Stomach smooth muscle (tissue), 2 donors: ENCODE data around the gene LPAR3.

Experiments
- H3K27ac ChIP-seq: one replicate; pipeline ENCODE4 v1.7.0; 2013; ENCODE audit warnings: mild to moderate bottlenecking, low read length, inconsistent platforms
- H3K27me3 ChIP-seq, 2 donors: one replicate each; pipeline ENCODE4 v1.7.0; 2013; ENCODE audit warnings: low read length in 2 of 2; ENCODE audit not compliant: insufficient read depth in 2 of 2, control insufficient read depth in 1 of 2
- H3K36me3 ChIP-seq, 2 donors: one replicate each; pipeline ENCODE4 v1.7.0; 2013; ENCODE audit warnings: low read length in 2 of 2; ENCODE audit not compliant: control insufficient read depth in 2 of 2, insufficient read depth in 2 of 2
- H3K4me1 ChIP-seq: one replicate; pipeline ENCODE4 v1.7.0; 2013; ENCODE audit warnings: low read length; ENCODE audit not compliant: control insufficient read depth, insufficient read depth
- H3K4me3 ChIP-seq, 2 donors: one replicate each; pipeline ENCODE4 v1.7.0; 2013; ENCODE audit warnings: low read length in 2 of 2
- H3K9ac ChIP-seq, 2 donors: one replicate each; pipeline ENCODE4 v1.7.0; 2013; ENCODE audit warnings: low read length in 2 of 2, mild to moderate bottlenecking in 1 of 2
- H3K9me3 ChIP-seq, 2 donors: one replicate each; pipeline ENCODE4 v1.7.0; 2013; ENCODE audit warnings: low read length in 2 of 2; ENCODE audit not compliant: control insufficient read depth in 2 of 2
- donor health status: healthy.
- donor health status: Pancreatic carcinoma.

The LPAR3 gene

DNA sequence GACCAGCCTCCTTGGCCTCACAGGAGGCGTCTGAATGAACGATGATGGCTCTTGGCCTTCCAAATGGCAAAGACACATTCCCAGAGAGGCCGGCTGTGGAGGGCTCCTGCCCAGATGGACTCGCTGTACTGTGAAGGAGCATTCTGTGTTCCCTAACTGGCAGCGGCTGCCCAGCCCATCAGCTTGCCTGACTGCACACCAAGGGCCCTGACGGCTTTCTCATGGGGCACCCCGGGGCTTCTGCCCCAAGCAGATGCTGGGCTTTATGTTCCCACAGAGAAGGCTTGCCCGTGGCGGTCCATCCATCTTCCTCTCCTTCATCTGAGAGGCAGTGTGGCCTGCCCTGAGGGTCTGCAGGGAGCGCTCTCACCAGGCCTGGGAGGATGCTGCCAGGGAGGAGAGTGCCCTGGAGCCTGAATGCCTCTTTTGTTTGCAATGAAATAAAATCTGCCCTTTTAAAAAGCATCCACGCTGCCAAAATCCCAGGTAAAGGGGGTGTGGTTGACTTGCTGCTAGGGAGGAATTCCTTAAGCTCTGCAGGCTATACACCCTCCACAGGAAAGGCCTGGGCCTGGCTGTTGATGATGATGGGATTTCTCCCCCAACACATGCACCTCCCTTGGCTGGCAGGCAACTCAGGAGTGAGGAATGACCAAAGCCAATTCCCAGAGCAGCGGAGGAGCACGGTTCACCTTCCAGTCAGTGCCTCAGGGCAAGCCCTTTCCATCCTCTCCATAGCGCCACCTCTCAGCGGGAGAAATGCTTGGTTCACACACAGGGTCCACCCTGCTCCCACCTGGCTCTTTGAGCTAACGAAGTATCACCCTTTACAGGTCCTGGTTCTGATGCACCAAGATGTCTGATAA is 118.1 kb downstream of the LPAR3 start:
- Histone ChIP-seq H3K36me3 (no peaks in the 10 kb centered on the region), H3K9ac (no peak overlapping the region), H3K27ac (no peak overlapping the region), H3K9me3 (no peaks in the 10 kb centered on the region), H3K27me3 (no peaks in the 10 kb centered on the region), H3K4me1 (peaks cover 12% of the 10 kb centered on the region), H3K4me3 (no peak overlapping the region)

- Histone ChIP-seq H3K36me3 (no peaks in the 10 kb centered on the region), H3K9ac (no peak overlapping the region), H3K4me3 (no peak overlapping the region), H3K4me1 (peaks cover 10% of the 10 kb centered on the region), H3K27me3 (no peaks in the 10 kb centered on the region), H3K9me3 (no peaks in the 10 kb centered on the region), H3K27ac (no peak overlapping the region)
Measured at GRCh38 chr1:84773933-84774497, 119.0 kb downstream of the LPAR3 start.

DNA sequence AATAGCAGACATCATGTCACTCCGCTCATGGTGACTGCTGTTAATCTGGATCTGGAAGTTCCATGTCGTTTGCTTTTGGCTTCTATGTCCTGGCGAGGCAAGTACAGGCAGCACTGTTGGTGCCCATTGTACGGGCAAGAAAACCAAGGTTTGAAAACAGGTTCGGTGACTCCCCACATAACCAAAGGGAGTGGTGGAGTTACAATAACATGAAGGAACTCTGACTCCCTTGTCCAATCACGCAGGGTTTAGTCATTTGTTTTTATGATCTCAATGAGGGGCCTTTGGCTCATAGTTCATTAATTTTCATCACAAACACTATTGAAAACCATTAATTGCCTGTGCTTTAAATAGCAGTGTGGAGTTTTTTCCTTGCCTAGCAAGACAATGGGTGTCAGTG is 119.8 kb downstream of the LPAR3 start:
- Histone ChIP-seq H3K36me3 (no peaks in the 10 kb centered on the region), H3K27me3 (no peaks in the 10 kb centered on the region), H3K4me3 (no peak overlapping the region), H3K9me3 (no peaks in the 10 kb centered on the region), H3K9ac (no peak overlapping the region), H3K27ac (no peak overlapping the region), H3K4me1 (peaks cover 10% of the 10 kb centered on the region)

- Histone ChIP-seq H3K9ac (no peak overlapping the region), H3K9me3 (no peaks in the 10 kb centered on the region), H3K27ac (no peak overlapping the region), H3K4me3 (no peak overlapping the region), H3K27me3 (no peaks in the 10 kb centered on the region), H3K4me1 (peaks cover 10% of the 10 kb centered on the region), H3K36me3 (no peaks in the 10 kb centered on the region)
Measured at GRCh38 chr1:84772428-84772943, 120.5 kb downstream of the LPAR3 start.

DNA sequence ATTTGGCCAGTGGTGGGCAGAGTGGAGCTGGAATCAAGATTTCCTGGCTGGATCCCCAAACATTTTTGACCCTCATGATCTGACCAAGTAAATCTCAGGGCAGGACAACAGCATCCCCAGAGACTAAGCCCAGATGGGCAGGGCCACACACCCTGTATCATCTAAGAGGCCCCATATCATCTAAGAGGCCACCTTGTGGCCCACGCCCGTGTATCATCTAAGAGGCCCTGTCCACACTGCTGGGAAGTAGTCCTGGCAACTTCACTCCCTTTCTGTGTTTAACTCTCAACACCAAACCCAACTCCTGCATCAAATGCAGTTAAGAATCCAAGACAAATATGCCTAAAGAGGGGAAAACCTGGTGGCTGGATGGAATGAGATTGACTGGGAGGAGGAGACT is 121.1 kb downstream of the LPAR3 start:
- Histone ChIP-seq H3K4me3 (no peak overlapping the region), H3K36me3 (no peaks in the 10 kb centered on the region), H3K4me1 (peaks cover 10% of the 10 kb centered on the region)

GRCh38 chr1:84770481-84770880 is 122.5 kb downstream of the LPAR3 start:
- H3K27ac ChIP-seq, result no peak overlapping the region

More for the DNA sequence above, 121.1 kb downstream of the LPAR3 start:
- no peak overlapping the region for H3K9ac ChIP-seq
- H3K27me3 ChIP-seq, result no peaks in the 10 kb centered on the region
- no peak overlapping the region for H3K27ac ChIP-seq
- H3K9me3 ChIP-seq, result no peaks in the 10 kb centered on the region

GRCh38 chr1:84769636-84770035 is 123.4 kb downstream of the LPAR3 start:
- no peak overlapping the region for H3K9ac ChIP-seq
- peaks cover 0 to 5% of the 10 kb centered on the region in 2 donors for H3K27me3 ChIP-seq
- H3K36me3 ChIP-seq, result no peaks in the 10 kb centered on the region
- no peaks in the 10 kb centered on the region for H3K9me3 ChIP-seq
- H3K4me1 ChIP-seq, result peaks cover 10% of the 10 kb centered on the region
- no peak overlapping the region for H3K27ac ChIP-seq
- no peak overlapping the region for H3K4me3 ChIP-seq

More at GRCh38 chr1:84770481-84770880, 122.5 kb downstream of the LPAR3 start:
- Histone ChIP-seq H3K4me1 (peaks cover 10% of the 10 kb centered on the region), H3K9me3 (no peaks in the 10 kb centered on the region), H3K36me3 (no peaks in the 10 kb centered on the region), H3K4me3 (no peak overlapping the region), H3K27me3 (peaks cover 0 to 3% of the 10 kb centered on the region in 2 donors), H3K9ac (no peak overlapping the region)

DNA sequence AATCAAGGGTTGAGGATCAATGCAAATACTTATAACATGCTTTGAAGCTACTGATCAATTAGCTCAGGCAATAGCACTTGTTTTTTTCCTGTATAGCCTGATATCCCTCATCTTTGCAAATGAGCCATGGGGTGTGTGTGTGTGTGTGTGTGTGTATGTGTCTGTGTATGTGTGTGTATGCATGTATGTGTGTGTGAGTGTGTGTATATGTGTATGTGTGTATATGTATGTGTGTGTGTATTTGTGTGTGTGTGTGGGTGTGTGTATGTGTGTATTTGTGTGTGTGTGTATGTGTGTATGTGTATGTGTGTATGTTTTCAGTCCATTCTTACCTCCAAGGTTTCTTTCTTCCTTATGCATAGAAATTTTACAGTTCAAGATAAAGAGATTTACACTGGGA is 124.4 kb downstream of the LPAR3 start:
- Histone ChIP-seq H3K4me1 (peaks cover 10% of the 10 kb centered on the region), H3K27me3 (peaks cover 0 to 5% of the 10 kb centered on the region in 2 donors), H3K27ac (no peak overlapping the region), H3K4me3 (no peak overlapping the region), H3K9me3 (no peaks in the 10 kb centered on the region), H3K9ac (no peak overlapping the region), H3K36me3 (no peaks in the 10 kb centered on the region)

GRCh38 chr1:84763912-84764680 is 128.9 kb downstream of the LPAR3 start:
- no peak overlapping the region for H3K27ac ChIP-seq
- no peaks in the 10 kb centered on the region for H3K9me3 ChIP-seq
- no peak overlapping the region for H3K9ac ChIP-seq
- H3K36me3 ChIP-seq, result no peaks in the 10 kb centered on the region
- no peaks in the 10 kb centered on the region for H3K4me1 ChIP-seq
- peaks cover 0 to 7% of the 10 kb centered on the region in 2 donors for H3K27me3 ChIP-seq
- H3K4me3 ChIP-seq, result no peak overlapping the region

GRCh38 chr1:84762664-84763063 is 130.3 kb downstream of the LPAR3 start:
- H3K36me3 ChIP-seq, result no peaks in the 10 kb centered on the region
- no peak overlapping the region for H3K9ac ChIP-seq
- no peaks in the 10 kb centered on the region for H3K4me1 ChIP-seq
- no peak overlapping the region for H3K27ac ChIP-seq
- H3K4me3 ChIP-seq, result no peak overlapping the region
- H3K9me3 ChIP-seq, result no peaks in the 10 kb centered on the region
- H3K27me3 ChIP-seq, result peaks cover 0 to 7% of the 10 kb centered on the region in 2 donors
